Cardiac muscle cell (in vitro differentiated cells and primary cell): Measurements from ENCODE around the gene MMP27. TPM values are rescaled to one million over a fixed set of nuclear protein-coding genes. Genes with fewer than 3 reads are reported as not detected.

Experiments
- DNase-seq, 2 donors: peaks; one replicate each; pipeline versions ENCODE4 v3.0.0 to v3.0.0-alpha.2; 2010 to 2017; ENCODE audit warnings: low read depth in 1 of 2, low spot score in 1 of 2
- H3K27ac ChIP-seq: fragments of 200-600 bp; sonication (generic); 2 replicates; pipeline ENCODE4 v1.5.1; 2016
- H3K27me3 ChIP-seq: fragments of 200-600 bp; sonication (generic); 2 replicates; pipeline ENCODE4 v1.6.0; 2016; ENCODE audit warnings: control low read depth
- H3K36me3 ChIP-seq: fragments of 200-600 bp; sonication (generic); 2 replicates; pipeline ENCODE4 v1.5.1; 2016; ENCODE audit warnings: control low read depth
- H3K4me1 ChIP-seq: fragments of 200-600 bp; sonication (generic); 2 replicates; pipeline ENCODE4 v1.8.1; 2017; ENCODE audit warnings: low read depth, mild to moderate bottlenecking, mixed run types
- H3K4me3 ChIP-seq: fragments of 200-600 bp; sonication (generic); 2 replicates; pipeline ENCODE4 v1.5.1; 2016; ENCODE audit warnings: mild to moderate bottlenecking
- H3K9me3 ChIP-seq: fragments of 200-600 bp; sonication (generic); 2 replicates; pipeline ENCODE4 v1.5.1; 2017; ENCODE audit warnings: low read depth, mild to moderate bottlenecking, control low read depth
- polyA plus RNA-seq: library from polyadenylated mRNA; unstranded; fragments of >200 nt; fragmentation: Nextera tagmentation; extraction: Ambion mirVana; gene quantifications from 2 replicates; pipeline ENCODE4 v1.2.1, GENCODE V29; 2016
- total RNA-seq: library from RNA; depleted of rRNA; stranded (reverse); fragments of >200 nt; gene quantifications from 2 replicates; pipeline ENCODE4 v1.2.3, GENCODE V29; 2016
- TF ChIP-seq, protein P1 (sequence below): IDR thresholded peaks from 2 replicates; pipeline ENCODE4 v1.5.1; 2012; ENCODE audit warnings: low read depth, mild to moderate bottlenecking, low read length

MMP27 gene
- total and polyA plus RNA-seq, 2 experiments from 2014 or later: not detected

DNA sequence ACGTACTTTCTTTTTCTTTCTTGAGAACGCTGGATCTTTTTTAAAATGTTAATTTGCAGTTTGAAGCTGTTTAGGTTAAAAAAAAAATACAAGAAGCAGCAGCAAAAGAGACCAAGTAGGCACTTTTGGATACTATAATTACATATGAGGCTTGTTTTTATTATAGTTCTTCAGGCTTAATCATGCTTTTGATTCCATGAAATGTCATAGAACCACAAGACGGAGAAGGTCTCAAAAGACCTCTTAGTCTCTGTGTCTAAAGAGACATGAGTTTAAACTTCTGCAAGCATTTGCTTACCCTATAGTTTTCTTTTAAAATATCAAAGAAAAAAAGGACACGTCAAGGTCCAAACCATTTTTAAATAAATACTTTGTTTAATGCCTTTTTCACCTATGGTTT lies 61.6 kb downstream of the MMP27 start:
- TF ChIP-seq, protein P1, sequence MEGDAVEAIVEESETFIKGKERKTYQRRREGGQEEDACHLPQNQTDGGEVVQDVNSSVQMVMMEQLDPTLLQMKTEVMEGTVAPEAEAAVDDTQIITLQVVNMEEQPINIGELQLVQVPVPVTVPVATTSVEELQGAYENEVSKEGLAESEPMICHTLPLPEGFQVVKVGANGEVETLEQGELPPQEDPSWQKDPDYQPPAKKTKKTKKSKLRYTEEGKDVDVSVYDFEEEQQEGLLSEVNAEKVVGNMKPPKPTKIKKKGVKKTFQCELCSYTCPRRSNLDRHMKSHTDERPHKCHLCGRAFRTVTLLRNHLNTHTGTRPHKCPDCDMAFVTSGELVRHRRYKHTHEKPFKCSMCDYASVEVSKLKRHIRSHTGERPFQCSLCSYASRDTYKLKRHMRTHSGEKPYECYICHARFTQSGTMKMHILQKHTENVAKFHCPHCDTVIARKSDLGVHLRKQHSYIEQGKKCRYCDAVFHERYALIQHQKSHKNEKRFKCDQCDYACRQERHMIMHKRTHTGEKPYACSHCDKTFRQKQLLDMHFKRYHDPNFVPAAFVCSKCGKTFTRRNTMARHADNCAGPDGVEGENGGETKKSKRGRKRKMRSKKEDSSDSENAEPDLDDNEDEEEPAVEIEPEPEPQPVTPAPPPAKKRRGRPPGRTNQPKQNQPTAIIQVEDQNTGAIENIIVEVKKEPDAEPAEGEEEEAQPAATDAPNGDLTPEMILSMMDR: no peak
- no peak overlapping the region for H3K27ac ChIP-seq
- no peak for DNase-seq

More for the DNA sequence above, 61.6 kb downstream of the MMP27 start:
- no peaks in the 10 kb centered on the region for H3K27me3 ChIP-seq
- no peaks in the 10 kb centered on the region for H3K9me3 ChIP-seq
- H3K4me3 ChIP-seq: no peak overlapping the region
- H3K4me1 ChIP-seq: no peaks in the 10 kb centered on the region
- H3K36me3 ChIP-seq: no peaks in the 10 kb centered on the region

Other genes with a start within 250 kb of the MMP27 start
- gene MMP7, start 175.0 kb downstream of the MMP27 start, total RNA-seq: not detected in 2 replicates
- not detected in 2 replicates for gene MMP7, start 175.0 kb downstream of the MMP27 start, polyA plus RNA-seq
- not detected in 2 replicates for gene MMP20, start 80.4 kb downstream of the MMP27 start, total RNA-seq
- gene MMP20, start 80.4 kb downstream of the MMP27 start, polyA plus RNA-seq: not detected in 2 replicates
- not detected in 2 replicates for gene MMP8, start 19.2 kb upstream of the MMP27 start, total RNA-seq
- not detected in 2 replicates for gene MMP8, start 19.2 kb upstream of the MMP27 start, polyA plus RNA-seq
- gene MMP10, start 74.9 kb upstream of the MMP27 start, total RNA-seq: not detected in 2 replicates
- gene MMP10, start 74.9 kb upstream of the MMP27 start, polyA plus RNA-seq: not detected in 2 replicates
- not detected in 2 replicates for gene MMP1, start 92.4 kb upstream of the MMP27 start, total RNA-seq
- 0.94 TPM in 1 of 2 replicates, not detected in the other for gene MMP1, start 92.4 kb upstream of the MMP27 start, polyA plus RNA-seq
- gene MMP3, start 137.8 kb upstream of the MMP27 start, total RNA-seq: not detected in 2 replicates
- not detected in 2 replicates for gene MMP3, start 137.8 kb upstream of the MMP27 start, polyA plus RNA-seq
- not detected in 2 replicates for gene MMP12, start 169.2 kb upstream of the MMP27 start, total RNA-seq
- gene MMP12, start 169.2 kb upstream of the MMP27 start, polyA plus RNA-seq: not detected in 2 replicates
- gene MMP13, start 250.0 kb upstream of the MMP27 start, total RNA-seq: not detected in 2 replicates
- not detected in 2 replicates for gene MMP13, start 250.0 kb upstream of the MMP27 start, polyA plus RNA-seq